T-helper 2 cell (primary cell): ENCODE measurements around the gene WWOX.

Source experiments
- DNase-seq, 5 experiments: peaks; one replicate each; pipeline versions ENCODE4 v3.0.0 to v3.0.0-alpha.2; 2012 to 2022

Gene WWOX

DNA sequence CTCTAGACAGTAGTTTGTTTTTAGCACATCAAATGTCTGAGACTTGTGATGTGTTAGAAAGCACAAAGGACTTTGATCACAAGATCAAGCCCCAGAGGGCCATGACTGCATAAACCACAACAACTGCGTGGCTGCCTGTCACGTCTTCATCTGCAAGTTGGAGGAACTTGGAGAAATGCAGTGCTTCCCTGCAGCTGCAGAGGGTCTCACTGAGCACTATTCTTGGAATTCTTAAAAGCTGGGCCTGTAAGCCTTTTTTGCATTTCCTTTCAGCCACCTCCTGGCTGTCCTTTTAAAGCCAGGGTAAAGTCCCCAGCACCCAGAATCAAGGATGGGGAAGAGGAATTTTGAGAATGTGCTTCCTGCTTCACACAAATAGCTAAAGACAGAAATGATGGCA lies 1069.8 kb downstream of the WWOX start:
- peak in 1 of 5 experiments; percentile 71 for DNase-seq

DNA sequence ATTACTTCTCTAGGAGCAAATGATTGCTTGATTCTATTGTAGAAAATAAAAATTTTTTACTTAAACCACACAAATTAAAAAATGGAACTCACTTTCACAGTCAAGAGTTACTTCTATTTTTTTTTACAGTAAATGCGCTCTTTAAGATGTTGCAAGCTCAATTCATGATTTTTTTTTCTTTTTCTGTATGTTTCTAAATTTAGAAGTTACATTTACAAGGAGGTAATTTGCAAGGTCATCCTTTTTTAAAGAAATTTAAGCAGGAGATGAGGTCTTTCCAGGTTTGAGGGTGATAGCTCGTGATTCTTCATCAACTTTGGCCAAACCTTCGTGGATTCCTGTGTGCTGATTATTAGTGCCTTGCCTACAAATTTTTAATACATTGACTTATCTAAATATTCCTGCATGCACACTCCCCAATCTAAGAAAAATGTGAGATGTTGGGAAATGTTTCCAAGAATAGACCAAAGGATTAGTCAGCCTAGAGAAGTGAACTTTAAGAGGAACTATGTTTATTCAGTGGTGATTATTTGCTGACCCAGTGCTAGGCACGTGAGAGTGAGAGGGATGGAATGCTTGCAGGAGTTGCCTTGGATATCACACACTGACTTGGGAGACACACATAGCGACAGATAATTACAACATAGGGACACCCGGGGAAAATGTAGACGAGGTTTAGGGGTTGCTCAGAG lies 1071.2 kb downstream of the WWOX start:
- no peak for DNase-seq

DNA sequence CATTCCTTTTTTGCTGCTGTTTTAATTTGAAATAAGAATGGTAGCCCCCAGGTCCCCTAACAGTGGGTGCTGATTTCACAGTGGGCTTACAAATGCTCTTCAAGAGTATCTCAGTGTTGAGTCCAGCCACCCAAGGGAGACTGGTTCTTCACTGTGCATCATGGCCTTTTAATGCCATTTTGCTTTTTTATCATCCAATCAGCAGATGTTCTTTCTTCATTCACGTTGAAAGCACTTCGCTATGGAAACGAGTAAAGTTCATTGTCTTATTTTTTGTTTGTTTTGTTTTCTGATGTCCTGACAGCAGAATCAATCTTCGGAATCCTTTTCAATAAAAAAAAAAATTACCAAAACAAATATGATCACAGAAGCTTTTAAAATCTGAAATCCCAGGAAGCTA lies 1072.0 kb downstream of the WWOX start:
- no peak for DNase-seq

DNA sequence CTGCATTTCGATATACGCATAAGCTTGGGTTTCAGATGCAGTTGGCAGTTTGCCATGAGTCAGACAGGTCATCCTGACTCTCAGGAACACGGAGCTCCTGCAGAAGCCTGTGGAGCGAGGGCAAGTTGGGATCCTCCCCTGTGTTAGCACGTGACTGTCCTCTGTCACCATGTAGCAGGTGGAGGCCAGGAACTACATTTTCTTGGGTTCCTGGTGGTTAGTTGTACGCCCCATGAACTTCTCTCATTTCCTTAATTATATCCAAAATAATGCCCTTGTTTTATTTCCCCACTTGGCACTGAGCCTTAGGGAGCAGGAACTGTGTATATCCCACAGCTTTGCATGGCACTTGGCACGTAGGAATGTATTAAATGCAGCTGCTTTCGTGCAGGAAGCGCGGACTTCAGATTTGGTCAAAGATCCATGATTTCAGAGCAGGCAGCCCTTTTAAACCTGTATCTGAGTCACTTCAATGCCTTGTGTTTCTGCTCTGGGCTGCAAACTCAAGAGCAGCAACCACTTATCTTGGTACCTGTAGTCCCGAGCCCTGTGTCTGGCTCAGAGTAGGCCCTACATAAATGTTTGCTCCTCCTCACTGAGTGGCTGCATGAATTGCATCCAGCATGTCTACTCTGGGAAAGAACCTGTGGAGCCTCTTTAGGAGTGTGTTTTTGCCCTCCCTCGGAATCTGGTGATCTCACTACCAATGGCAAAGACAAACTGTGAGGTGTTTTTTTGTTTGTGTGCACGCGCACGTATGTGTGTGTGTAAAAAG lies 1072.7 kb downstream of the WWOX start:
- DNase-seq: no peak

DNA sequence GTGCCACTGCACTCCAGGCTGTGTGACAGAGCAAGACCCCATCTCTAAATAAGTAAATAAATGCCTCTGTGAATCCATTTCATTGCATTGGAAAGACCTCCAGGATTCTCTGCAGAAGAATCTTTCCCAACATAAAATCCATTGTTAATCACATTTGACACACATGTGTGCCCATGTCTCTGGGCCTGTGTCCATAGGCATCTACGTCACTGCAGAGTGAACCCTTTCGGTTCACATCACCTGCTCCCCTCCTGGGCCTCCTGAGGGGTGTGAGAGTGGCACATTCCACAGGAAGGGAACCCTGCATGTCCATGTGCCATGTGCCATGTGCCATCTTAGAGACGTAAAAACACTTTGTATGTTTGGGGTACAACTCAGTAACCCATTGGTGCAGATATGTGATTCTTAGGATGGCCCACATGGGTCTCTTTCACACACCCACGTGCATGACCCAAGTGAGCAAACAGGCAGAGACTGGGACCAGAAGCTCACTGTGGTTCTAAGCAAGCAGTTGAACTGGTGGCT lies 1073.6 kb downstream of the WWOX start:
- no peak for DNase-seq

DNA sequence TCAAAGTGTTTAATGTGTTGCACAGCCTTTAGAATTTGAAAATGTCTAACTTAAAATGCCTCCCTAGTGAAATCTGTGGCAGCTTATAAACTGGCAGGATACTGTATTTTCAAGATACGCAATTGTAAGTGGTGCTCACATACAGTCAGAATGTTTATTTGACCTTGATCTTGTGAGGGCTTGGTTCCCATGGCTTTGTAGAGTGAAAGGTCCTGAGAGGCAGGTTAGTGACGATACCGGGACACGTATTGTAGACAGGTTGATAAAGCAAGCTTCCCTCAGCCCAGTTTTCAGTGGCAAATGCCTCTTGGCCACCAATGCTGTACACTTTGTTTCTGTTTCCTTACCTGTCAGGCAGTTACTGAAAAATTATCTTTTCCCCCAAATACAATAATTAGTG lies 1074.5 kb downstream of the WWOX start:
- no peak for DNase-seq

DNA sequence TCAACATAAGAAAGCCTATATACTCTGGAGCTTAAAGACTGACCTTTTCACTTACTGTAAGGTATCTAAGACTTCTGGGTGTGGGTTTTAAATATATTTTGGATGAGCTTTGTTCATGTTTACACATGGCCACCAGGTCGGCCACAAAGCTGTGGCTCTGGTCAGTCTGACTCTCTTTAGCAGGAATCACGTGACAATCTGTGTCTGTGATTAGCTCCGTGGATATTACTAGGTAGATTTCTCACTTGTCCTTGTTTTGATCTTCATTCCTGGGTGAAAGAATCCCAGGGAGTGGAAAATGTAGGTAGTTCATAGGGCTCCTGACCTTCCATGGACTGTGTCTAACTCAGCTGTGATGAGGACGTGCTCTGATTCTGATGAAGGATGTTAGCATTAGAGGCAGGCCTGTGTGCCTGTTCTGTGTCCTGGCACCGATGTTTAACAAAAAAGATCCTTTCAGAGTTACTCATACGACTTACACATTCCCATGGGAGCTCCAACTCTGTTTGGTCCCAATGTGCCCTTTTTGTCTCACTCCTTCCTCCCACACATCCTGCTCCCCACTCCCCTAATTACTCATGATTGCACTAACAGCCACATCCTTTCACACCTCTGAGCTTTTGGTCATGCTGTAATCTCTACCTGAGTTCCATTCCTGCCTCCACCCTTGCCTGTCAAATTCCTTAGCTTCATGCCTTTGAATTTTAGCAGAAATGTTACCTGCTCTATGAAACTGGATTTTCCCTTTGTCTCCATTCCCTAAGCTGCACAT lies 1076.0 kb downstream of the WWOX start:
- DNase-seq: no peak

DNA sequence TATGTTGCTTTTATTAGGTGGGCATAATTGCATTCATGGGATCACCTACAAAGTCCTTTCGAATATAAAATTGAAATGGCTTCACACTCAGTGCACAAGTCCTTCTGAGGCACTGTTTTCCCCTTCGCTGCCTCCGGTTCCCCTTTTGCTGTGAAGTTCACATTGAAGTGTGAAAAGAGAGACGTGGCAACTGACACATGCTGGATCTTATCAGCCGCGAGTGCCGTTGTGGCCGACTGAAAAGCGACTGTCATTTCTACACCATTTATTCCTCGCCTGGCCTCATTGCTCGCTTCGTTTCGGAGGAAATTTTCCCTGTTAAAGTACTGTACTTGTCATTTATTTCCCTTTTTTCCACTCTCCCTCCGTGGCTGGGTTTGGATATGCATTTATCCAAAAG lies 1077.6 kb downstream of the WWOX start:
- no peak for DNase-seq

DNA sequence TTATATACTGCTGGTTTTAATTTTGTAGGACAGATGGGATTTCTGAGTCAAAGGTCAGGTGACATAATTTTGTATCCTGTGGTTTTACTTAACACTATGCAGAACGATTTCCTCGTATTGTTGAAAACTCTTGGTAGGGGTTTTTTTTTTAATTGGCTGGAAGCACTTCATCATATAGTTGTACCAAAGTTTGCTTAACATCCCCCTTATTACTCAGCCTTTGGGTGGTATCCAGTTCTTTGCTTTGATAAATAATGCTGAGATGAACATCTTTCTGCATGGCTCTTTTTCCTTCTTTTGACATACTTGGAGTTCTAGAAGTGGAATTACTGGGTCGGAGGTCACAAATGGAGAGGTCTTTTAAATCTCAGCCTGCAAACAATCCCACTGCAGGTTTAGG lies 1082.0 kb downstream of the WWOX start:
- no peak for DNase-seq

DNA sequence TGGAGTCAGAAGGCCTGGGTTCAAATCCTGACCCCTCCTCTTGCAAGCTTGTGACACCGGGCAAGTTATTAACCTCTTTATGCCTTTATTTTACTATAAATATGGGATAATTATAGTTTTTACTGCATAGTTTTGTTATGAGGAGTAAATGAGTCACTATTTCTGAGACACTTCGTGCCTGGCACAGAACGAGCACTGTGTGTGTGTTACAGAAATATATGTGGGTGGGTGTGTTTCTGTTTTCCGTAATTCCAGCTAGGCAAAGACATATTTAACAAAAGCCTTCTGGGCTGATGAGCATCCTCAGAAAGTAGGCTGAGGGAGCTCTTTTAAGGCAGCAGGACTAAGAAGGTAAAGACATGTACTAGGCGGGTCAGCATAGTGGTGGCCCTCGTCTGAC lies 1083.2 kb downstream of the WWOX start:
- no peak for DNase-seq

DNA sequence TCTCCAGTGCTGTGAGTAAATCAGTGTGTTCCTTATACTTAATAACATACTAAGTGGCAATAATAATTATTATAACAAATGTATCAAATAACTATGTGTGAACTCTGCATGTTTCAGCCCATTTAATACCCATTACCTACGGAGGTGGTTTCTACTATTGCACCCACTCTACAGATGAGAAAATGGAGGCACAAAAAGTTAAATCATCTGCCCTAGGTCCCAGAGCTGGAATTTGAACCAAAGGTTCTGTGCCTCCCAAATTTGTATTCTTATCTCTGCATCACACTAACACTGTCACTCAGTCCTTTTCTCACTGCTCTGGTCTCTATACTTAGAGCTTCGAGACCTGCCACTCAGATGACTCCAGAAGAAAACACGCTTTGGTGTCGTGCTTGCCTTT lies 1084.1 kb downstream of the WWOX start:
- DNase-seq: no peak

DNA sequence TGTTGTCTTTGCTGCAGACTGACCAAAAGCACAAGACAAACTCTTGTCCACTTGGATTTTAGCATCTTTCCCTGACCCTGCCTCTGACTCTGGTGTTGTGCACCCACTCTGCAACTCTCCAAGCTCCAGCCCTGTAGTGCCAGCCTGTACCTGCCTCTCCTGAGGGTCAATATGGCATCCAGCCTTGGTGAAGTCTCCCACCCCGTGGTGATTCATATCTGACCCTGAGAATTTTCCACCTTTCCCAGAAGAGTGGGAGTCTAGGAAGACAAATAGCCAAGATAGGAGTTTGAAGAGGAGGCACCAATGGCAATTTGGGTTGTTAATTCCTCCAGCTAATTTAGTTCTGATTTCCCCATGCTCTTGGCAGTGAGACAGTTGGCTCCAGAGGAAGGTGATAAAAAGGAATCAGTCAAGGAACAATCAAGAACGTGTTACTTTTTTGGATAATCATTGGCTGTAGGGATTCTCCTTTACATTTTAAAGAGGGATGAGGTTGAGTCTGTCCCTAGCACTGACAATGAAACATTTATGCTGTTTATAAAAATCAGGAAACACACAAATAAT lies 1085.1 kb downstream of the WWOX start:
- DNase-seq: no peak

DNA sequence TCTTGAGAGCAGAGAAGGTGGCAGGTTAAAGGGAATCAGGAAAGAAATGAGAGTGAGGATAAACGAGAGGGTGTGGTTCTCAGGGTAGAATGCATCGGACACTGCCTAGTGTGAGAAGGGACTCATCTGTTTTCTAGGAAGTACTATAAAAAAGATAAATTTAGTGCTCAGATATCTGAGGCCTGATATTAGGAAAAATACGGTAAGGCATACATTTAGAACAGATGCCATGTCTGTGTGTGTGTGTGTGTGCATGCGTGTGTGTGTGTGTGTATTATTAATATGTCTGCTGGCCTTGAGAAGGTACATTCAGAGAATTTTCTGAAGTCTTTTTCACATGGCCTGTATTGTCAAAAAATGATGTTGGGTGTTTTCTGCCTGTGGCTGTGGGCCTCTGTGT lies 1086.3 kb downstream of the WWOX start:
- no peak for DNase-seq

DNA sequence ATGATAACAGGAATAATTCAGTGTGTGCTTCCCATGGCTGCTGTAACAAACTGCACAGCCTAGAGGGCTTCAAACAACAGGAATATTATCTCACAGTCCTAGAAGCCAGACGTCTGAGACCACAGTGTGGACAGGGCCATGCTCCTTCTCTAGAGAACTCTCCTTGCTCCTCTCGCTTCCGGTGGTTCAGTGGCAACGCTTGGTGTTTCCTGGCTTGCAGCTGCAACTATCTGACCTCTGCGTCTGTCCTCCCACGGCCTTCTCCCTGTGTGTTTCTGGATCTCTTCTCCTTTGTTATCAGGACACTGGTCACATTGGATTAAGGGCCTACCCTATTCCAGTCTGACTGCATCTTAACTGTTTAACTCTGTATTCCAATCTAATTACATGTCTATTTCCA lies 1086.7 kb downstream of the WWOX start:
- DNase-seq: no peak

DNA sequence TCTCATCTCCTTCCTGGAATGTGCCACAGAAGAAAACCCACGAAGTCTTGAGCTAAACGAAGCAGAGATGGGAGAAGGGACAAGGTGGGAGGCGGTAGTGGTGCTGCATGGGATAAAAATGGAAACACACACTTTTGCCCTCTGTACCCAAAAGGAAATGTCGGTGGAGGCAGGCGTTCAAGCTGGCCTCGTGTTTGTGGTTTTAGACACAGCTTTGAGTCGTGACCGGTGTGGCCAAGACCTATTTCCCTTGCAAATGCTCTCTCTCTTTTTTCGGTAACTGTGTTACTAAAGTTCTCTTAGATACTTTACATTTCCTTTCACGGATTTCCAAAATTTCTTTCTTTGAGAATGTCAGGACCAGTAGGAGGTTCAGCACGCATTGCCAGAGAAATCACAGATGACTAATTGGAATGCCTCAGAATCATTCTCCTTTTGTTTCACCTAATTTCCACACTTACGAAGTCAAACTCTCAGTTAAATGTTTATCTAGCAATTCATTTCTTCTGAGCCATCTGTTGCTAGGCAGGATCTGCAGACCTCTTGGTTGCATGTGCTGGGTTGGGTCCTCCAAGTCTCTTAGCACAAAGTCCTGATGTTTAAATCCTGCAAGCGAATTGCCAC lies 1088.8 kb downstream of the WWOX start:
- DNase-seq: no peak

DNA sequence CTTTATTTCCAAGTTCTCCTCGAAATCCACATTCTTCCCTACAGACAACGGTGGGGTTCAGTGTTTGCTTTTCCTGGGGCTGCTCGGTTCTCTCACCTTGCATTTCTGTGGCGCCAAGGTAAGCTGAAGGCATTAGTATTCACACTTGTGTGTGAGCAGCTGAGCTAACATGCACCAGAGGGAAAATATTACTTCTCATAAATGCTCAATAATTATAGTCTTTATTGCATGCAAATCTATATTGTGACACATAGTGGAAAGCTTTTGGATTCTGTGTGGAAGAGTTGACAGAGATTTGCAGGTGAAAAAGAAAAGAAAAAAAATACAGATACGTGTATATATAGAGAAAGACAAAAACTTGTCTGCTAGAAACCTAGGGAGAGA lies 1089.3 kb downstream of the WWOX start:
- DNase-seq: no peak

DNA sequence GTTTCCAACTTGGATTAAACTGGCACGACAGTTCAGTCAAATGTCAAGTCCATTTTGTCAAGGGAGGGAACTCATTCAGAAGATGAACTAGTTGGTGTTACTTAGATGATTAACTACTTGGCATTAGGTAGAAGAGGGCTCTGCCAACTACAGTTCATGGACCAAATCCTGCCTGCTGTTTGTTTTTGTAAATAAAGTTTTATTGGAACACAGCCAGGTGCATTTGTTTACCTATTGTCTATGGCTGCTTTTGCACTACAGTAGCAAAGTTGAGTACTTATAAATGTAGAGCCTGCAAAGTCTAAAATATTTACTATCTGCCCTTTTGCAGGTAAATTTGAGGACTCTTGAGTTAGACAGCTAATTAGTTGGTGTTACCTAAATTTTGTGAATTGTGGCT lies 1091.1 kb downstream of the WWOX start:
- no peak for DNase-seq

DNA sequence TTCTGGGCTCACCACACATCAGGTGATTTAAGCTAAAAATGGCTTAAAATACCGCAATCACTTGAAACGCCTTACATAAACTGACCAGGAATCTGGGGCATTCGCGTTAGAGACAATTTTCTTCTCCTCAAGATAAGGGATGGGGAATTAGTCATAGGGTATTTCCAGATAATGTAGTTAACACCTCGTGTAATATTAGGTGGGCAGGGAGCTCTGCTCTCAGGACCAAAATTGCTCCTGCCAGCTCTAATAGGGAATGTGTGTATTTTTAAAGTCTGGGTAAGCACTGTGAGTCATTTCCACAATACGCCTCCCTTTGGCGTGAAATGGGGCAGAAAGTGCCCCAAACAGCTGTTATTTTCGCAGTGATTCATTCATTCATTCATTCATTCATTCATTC lies 1092.5 kb downstream of the WWOX start:
- DNase-seq: no peak

DNA sequence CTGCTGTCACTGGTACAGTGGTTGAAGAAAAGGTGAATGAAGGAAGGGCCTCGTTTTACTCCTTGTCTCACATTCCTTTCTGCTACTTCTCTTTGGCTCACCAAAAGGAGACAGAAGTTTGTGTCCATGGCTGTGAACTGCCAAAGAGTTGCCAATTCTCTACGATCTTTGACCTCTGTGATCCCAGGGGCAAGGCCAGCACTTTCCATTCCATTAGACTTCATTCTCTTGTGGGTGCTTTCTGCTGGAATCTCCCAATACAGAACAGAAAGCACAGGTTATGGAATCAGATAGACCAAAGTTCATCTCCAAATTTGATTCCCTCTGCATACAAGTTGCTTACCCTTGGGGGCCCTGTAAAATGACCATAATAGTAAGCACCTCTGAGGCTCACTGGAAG lies 1093.5 kb downstream of the WWOX start:
- DNase-seq: no peak

DNA sequence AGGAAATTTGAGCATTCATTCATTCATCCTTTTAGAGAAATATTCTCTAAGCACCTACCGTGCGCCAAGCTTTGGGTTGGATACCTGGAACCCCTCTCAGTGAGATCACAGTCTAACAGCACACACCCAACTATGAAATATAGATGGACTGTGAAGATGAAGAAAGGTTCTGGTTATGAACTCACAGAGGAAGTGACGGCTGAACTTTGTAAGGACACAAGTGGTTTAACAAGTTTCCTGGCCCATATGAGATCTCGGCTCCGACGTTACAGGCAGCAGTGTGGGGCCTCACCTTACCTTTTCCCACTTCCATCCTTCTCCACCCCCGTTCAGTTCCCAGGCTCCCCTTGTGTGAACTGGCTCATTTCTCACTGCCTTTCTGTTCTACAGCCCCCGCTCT lies 1094.8 kb downstream of the WWOX start:
- DNase-seq: no peak

DNA sequence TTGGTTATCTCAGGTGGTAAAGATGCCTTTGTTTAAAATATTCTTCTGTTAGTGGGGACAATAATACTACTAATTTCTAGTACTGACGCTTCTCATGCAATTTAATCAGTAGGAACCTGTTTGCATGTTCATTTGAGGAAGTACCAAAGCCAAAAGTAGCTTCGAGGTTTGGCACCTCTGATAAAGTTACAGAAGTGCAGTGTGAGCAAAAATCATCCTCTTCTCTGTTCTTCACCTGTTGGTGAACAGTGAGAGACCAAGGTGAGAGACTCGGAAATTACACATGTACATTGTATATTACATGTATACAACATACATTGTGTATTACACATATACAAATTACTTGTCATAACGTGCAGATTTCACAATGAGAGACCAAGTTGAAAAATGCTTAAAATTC lies 1096.5 kb downstream of the WWOX start:
- DNase-seq: peak in 1 of 5 experiments; percentile 52

DNA sequence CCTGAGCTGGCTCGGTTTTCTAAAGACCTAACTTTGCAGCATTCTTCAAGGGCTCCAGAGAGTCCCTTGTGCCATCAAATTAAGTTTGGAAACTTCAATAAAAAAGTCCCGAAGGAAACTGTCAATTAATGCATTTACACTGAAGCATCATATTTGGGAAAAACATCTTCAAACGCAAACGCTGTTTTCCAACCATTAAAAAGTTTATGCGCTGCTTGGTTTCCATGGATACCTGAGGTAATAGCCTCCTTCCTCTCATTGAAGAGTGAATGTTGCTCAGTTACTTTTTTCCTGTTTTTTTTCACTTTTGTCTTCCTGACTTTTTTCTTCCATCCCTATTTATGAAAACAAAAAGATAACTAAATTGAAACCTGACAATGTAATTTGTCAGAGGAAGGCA lies 1102.0 kb downstream of the WWOX start:
- DNase-seq: no peak

DNA sequence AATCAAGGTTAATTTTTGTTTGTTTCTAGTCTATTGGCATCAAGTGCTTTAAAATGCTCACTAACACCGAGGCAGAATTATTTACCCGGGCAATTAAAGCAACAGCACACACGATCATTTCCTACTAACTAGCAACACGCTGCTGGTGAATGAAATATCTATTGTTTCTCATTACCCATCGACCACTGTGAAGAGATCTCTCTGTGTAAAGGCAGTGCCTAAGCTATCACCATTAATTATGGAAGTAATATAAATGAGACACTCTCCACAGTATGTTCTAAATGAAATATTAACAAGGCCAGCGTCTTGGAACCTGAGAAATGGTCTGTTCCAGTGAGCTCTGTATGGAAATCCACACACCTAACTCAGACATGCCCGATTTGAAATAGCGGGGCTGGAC lies 1103.5 kb downstream of the WWOX start:
- DNase-seq: no peak
